ENCODE results near the gene TMEM176B.

DNA sequence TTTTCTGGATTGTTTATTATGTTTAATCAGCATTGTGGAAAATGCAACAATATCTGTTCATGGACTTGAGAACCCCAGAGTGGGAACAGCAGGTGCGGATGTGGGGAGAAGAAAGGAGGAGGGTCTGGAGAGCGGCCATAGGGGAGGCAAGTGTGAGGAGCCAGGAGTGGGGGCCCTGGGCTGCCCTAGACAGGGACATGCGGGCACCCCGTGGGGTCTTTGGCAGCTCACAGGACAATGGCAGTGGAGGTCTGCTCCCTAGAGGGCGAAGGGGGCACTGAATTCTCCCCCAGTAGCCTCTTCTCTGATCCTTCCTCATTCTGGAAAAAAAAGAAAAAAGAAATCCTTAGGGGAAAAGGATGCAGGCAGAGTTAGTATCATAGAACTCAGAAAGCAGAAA is 8.9 kb downstream of the TMEM176B start:
- TF ChIP-seq, protein P1, sequence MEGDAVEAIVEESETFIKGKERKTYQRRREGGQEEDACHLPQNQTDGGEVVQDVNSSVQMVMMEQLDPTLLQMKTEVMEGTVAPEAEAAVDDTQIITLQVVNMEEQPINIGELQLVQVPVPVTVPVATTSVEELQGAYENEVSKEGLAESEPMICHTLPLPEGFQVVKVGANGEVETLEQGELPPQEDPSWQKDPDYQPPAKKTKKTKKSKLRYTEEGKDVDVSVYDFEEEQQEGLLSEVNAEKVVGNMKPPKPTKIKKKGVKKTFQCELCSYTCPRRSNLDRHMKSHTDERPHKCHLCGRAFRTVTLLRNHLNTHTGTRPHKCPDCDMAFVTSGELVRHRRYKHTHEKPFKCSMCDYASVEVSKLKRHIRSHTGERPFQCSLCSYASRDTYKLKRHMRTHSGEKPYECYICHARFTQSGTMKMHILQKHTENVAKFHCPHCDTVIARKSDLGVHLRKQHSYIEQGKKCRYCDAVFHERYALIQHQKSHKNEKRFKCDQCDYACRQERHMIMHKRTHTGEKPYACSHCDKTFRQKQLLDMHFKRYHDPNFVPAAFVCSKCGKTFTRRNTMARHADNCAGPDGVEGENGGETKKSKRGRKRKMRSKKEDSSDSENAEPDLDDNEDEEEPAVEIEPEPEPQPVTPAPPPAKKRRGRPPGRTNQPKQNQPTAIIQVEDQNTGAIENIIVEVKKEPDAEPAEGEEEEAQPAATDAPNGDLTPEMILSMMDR (IDR thresholded peaks at IDR 0.05) = no peak
- no peak for TF ChIP-seq POLR2A (IDR thresholded peaks at IDR 0.05)

All from lower leg skin (tissue), 3 donors.